Measurements from ENCODE around the gene HSDL2. TPM values are rescaled to one million over a fixed set of nuclear protein-coding genes. Genes with fewer than 3 reads are reported as not detected.

HSDL2 gene
- total and polyA plus RNA-seq, 4 donors: 22.5 to 58.6 (median 34.8) TPM

GRCh38 chr9:112334432-112334841 is 45.5 kb upstream of the HSDL2 start:
- WGBS, 2 donors: 5 to 6% methylated on average over 8 of the region's 8 CpGs
- ATAC-seq (ENCODE audit: insufficient read depth, low FRiP score) (no peak), DNase-seq (peak in 2 of 3 donors; percentile 69 to 80)
- Histone ChIP-seq H3K27ac (ENCODE audit: low read depth in 1 of 2, low read length in 1 of 2) (peak overlapping the region; percentile 59 to 89), H3K4me3 (no peak overlapping the region), H3K9me3 (ENCODE audit: control insufficient read depth in 4 of 4, insufficient read depth in 3 of 4, low read length in 3 of 4) (peaks cover 0 to 2% (median 0%) of the 10 kb centered on the region in 4 donors), H3K36me3 (ENCODE audit: control insufficient read depth in 4 of 4, insufficient read depth in 4 of 4, low read length in 4 of 4) (no peaks in the 10 kb centered on the region), H3K4me1 (ENCODE audit: control insufficient read depth in 5 of 5, insufficient read depth in 5 of 5, low read length in 5 of 5) (peaks cover 0 to 8% (median 4%) of the 10 kb centered on the region in 5 donors), H3K27me3 (ENCODE audit: control insufficient read depth in 3 of 3, insufficient read depth in 3 of 3, low read length in 2 of 3) (no peaks in the 10 kb centered on the region), H3K9ac (ENCODE audit: insufficient read depth in 1 of 2, low read length in 2 of 2) (peak overlapping the region in 1 of 2 donors; percentile 80)
- TF ChIP-seq CTCF (IDR thresholded peaks at IDR 0.05; ENCODE audit: control extremely low read depth, extremely low read depth): no peak

- Histone ChIP-seq H3K27ac (ENCODE audit: low read depth in 1 of 2, low read length in 1 of 2) (no peak overlapping the region), H3K9ac (ENCODE audit: insufficient read depth in 1 of 2, low read length in 2 of 2) (no peak overlapping the region), H3K36me3 (ENCODE audit: control insufficient read depth in 4 of 4, insufficient read depth in 4 of 4, low read length in 4 of 4) (no peaks in the 10 kb centered on the region), H3K4me1 (ENCODE audit: control insufficient read depth in 5 of 5, insufficient read depth in 5 of 5, low read length in 5 of 5) (peaks cover 0 to 5% (median 0%) of the 10 kb centered on the region in 5 donors), H3K27me3 (ENCODE audit: control insufficient read depth in 3 of 3, insufficient read depth in 3 of 3, low read length in 2 of 3) (no peaks in the 10 kb centered on the region), H3K4me3 (no peak overlapping the region), H3K9me3 (ENCODE audit: control insufficient read depth in 4 of 4, insufficient read depth in 3 of 4, low read length in 3 of 4) (peaks cover 0 to 2% (median 0%) of the 10 kb centered on the region in 4 donors)
- WGBS, 2 donors: 44 to 80% methylated on average over 1 of the region's 1 CpG
- no peak for TF ChIP-seq CTCF (IDR thresholded peaks at IDR 0.05; ENCODE audit: control extremely low read depth, extremely low read depth)
- DNase-seq: no peak
- no peak for ATAC-seq (ENCODE audit: insufficient read depth, low FRiP score)
Observed at GRCh38 chr9:112337547-112337946, 42.4 kb upstream of the HSDL2 start.

DNA sequence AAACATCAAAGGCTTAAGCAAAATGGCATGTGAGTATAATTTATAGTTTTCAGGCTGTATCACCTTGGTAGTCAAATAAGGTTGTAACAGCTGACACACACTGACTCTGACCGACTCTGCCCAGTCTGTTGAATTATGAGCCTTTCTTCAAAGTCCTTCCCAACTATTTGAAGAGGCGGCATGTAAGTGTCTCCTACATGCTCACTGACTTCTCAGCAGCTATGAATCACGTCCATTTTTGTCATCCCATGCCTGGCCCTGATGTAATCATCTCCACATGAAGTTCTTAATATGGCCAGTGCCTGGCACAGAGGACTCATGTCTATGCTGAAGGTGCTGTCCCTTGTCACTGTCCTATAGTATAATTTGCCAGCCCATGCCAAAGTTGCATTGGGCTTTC is 41.3 kb upstream of the HSDL2 start:
- H3K4me1 ChIP-seq (ENCODE audit: control insufficient read depth in 5 of 5, insufficient read depth in 5 of 5, low read length in 5 of 5): peaks cover 0 to 5% (median 0%) of the 10 kb centered on the region in 5 donors
- H3K27ac ChIP-seq (ENCODE audit: low read depth in 1 of 2, low read length in 1 of 2): no peak overlapping the region
- peaks cover 0 to 2% (median 0%) of the 10 kb centered on the region in 4 donors for H3K9me3 ChIP-seq (ENCODE audit: control insufficient read depth in 4 of 4, insufficient read depth in 3 of 4, low read length in 3 of 4)
- no peak for TF ChIP-seq CTCF (IDR thresholded peaks at IDR 0.05; ENCODE audit: control extremely low read depth, extremely low read depth)
- 73 to 89% methylated on average over 3 of the region's 3 CpGs for WGBS, 2 donors
- H3K9ac ChIP-seq (ENCODE audit: insufficient read depth in 1 of 2, low read length in 2 of 2): no peak overlapping the region
- no peaks in the 10 kb centered on the region for H3K27me3 ChIP-seq (ENCODE audit: control insufficient read depth in 3 of 3, insufficient read depth in 3 of 3, low read length in 2 of 3)
- DNase-seq (no peak), ATAC-seq (ENCODE audit: insufficient read depth, low FRiP score) (no peak)
- no peaks in the 10 kb centered on the region for H3K36me3 ChIP-seq (ENCODE audit: control insufficient read depth in 4 of 4, insufficient read depth in 4 of 4, low read length in 4 of 4)
- H3K4me3 ChIP-seq: no peak overlapping the region

- ATAC-seq (ENCODE audit: insufficient read depth, low FRiP score) (no peak), DNase-seq (no peak)
- peaks cover 0 to 2% (median 0%) of the 10 kb centered on the region in 5 donors for H3K4me1 ChIP-seq (ENCODE audit: control insufficient read depth in 5 of 5, insufficient read depth in 5 of 5, low read length in 5 of 5)
- no peak overlapping the region for H3K4me3 ChIP-seq
- WGBS, 2 donors: 93 to 99% methylated on average over 3 of the region's 3 CpGs
- no peaks in the 10 kb centered on the region for H3K27me3 ChIP-seq (ENCODE audit: control insufficient read depth in 3 of 3, insufficient read depth in 3 of 3, low read length in 2 of 3)
- no peak overlapping the region for H3K27ac ChIP-seq (ENCODE audit: low read depth in 1 of 2, low read length in 1 of 2)
- H3K36me3 ChIP-seq (ENCODE audit: control insufficient read depth in 4 of 4, insufficient read depth in 4 of 4, low read length in 4 of 4): no peaks in the 10 kb centered on the region
- H3K9me3 ChIP-seq (ENCODE audit: control insufficient read depth in 4 of 4, insufficient read depth in 3 of 4, low read length in 3 of 4): peaks cover 0 to 2% (median 0%) of the 10 kb centered on the region in 4 donors
- H3K9ac ChIP-seq (ENCODE audit: insufficient read depth in 1 of 2, low read length in 2 of 2): no peak overlapping the region
- TF ChIP-seq CTCF (IDR thresholded peaks at IDR 0.05; ENCODE audit: control extremely low read depth, extremely low read depth): no peak
Observed at GRCh38 chr9:112339886-112340285, 40.0 kb upstream of the HSDL2 start.

All from lung (tissue), 12 donors.